ENCODE data around the gene PDIA5. TPM values are rescaled to one million over a fixed set of nuclear protein-coding genes. Genes with fewer than 3 reads are reported as not detected.

PDIA5 gene
- total RNA-seq, 3 donors from 2014 or later (not counting 1 experiment from before 2014, with no cell fraction given), result 0.59 to 3.3 (median 0.63) TPM

DNA sequence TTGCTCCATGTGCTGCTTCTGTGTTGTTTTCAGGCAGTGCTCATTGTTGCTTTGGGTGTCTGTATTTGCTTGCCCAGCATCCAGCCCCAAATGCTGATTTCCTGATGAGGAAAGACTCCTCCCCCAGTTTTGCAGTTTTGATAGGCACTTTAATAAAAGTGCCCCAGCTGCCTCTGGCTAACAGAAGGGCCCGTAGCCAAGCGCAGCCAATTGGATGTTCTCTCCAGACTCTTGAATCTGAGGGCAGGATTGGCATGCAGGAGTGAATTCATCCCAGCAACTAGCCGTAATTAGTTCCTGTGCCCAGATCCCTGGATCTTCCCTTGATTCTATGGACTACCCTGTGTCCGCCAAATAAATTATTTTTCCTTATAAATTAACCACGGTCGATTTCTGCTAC, 24.4 kb upstream of the PDIA5 start:
- Histone ChIP-seq H3K4me3 (ENCODE audit: low read length) (no peak overlapping the region), H3K27me3 (ENCODE audit: control insufficient read depth, insufficient read depth, low read length) (no peaks in the 10 kb centered on the region), H3K36me3 (ENCODE audit: control insufficient read depth, insufficient read depth, low read length) (no peaks in the 10 kb centered on the region), H3K27ac (ENCODE audit: low read length) (no peak overlapping the region), H3K9me3 (ENCODE audit: control insufficient read depth, insufficient read depth, low read length) (no peaks in the 10 kb centered on the region), H3K4me1 (ENCODE audit: control insufficient read depth, insufficient read depth, low read length) (no peaks in the 10 kb centered on the region)
- intact Hi-C loops (cut with micrococcal nuclease), result no loop called here
- Mint-ChIP-seq H3K27me3 (ENCODE audit: low read depth in 2 of 2) (peaks cover 10 to 41% of the 10 kb centered on the region in 2 donors), H3K27ac (no peak overlapping the region), H3K4me1 (no peaks in the 10 kb centered on the region), H3K9me3 (no peaks in the 10 kb centered on the region), H3K4me3 (no peak overlapping the region), H3K36me3 (no peaks in the 10 kb centered on the region)
- ATAC-seq (no peak), DNase-seq (no peak)
- WGBS (ENCODE audit: insufficient coverage), result 92% methylated on average over 5 of the region's 6 CpGs
- TF ChIP-seq, protein P1, sequence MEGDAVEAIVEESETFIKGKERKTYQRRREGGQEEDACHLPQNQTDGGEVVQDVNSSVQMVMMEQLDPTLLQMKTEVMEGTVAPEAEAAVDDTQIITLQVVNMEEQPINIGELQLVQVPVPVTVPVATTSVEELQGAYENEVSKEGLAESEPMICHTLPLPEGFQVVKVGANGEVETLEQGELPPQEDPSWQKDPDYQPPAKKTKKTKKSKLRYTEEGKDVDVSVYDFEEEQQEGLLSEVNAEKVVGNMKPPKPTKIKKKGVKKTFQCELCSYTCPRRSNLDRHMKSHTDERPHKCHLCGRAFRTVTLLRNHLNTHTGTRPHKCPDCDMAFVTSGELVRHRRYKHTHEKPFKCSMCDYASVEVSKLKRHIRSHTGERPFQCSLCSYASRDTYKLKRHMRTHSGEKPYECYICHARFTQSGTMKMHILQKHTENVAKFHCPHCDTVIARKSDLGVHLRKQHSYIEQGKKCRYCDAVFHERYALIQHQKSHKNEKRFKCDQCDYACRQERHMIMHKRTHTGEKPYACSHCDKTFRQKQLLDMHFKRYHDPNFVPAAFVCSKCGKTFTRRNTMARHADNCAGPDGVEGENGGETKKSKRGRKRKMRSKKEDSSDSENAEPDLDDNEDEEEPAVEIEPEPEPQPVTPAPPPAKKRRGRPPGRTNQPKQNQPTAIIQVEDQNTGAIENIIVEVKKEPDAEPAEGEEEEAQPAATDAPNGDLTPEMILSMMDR (IDR thresholded peaks at IDR 0.05), result no peak

DNA sequence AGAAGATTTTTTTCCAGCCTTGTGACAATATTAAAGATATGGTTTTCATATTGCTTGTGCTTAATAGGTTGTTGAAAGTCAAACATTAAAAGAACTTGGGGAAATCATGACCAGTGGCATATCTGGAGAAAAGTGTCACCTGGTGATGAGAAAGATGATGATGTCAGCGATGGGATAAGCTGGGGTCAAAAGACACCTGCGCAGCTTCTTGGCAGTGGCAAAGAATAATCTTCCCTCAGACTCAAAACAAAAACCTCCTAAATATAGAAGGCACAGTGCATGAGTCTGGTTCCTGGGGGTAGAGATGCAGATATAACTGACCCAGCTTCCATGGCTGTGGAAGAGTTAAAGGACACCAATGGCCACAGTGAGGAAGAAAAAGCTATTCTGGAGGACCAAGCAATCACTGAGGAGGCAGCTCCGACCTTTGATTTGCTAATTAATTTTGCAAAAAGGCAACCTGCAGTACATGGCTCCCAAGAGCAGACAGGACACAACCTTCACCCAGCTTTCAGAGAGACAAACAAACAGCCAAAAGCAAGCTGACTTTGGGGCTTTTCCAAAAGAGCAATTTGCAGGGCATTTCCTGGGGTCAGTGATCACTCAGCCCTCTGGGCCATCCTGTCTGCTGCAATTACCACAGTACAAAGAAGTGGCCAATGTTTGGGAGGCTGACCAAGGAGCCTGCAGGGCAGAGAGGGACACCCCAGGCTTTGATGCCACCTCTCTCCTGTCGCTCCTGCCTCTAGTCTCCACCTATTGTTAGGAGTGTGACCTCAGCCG, 21.7 kb upstream of the PDIA5 start:
- Histone ChIP-seq H3K9me3 (ENCODE audit: control insufficient read depth, insufficient read depth, low read length) (no peaks in the 10 kb centered on the region), H3K36me3 (ENCODE audit: control insufficient read depth, insufficient read depth, low read length) (no peaks in the 10 kb centered on the region), H3K4me3 (ENCODE audit: low read length) (no peak overlapping the region), H3K27me3 (ENCODE audit: control insufficient read depth, insufficient read depth, low read length) (no peaks in the 10 kb centered on the region), H3K4me1 (ENCODE audit: control insufficient read depth, insufficient read depth, low read length) (no peaks in the 10 kb centered on the region), H3K27ac (ENCODE audit: low read length) (no peak overlapping the region)
- Mint-ChIP-seq H3K9me3 (no peaks in the 10 kb centered on the region), H3K27ac (no peak overlapping the region), H3K27me3 (ENCODE audit: low read depth in 2 of 2) (peaks cover 6 to 30% of the 10 kb centered on the region in 2 donors), H3K4me1 (no peaks in the 10 kb centered on the region), H3K4me3 (no peak overlapping the region), H3K36me3 (no peaks in the 10 kb centered on the region)
- TF ChIP-seq, protein P1 (IDR thresholded peaks at IDR 0.05), result no peak
- ATAC-seq (no peak), DNase-seq (no peak)
- intact Hi-C loops (cut with micrococcal nuclease), result no loop called here
- WGBS (ENCODE audit: insufficient coverage), result 87% methylated on average over 4 of the region's 5 CpGs

DNA sequence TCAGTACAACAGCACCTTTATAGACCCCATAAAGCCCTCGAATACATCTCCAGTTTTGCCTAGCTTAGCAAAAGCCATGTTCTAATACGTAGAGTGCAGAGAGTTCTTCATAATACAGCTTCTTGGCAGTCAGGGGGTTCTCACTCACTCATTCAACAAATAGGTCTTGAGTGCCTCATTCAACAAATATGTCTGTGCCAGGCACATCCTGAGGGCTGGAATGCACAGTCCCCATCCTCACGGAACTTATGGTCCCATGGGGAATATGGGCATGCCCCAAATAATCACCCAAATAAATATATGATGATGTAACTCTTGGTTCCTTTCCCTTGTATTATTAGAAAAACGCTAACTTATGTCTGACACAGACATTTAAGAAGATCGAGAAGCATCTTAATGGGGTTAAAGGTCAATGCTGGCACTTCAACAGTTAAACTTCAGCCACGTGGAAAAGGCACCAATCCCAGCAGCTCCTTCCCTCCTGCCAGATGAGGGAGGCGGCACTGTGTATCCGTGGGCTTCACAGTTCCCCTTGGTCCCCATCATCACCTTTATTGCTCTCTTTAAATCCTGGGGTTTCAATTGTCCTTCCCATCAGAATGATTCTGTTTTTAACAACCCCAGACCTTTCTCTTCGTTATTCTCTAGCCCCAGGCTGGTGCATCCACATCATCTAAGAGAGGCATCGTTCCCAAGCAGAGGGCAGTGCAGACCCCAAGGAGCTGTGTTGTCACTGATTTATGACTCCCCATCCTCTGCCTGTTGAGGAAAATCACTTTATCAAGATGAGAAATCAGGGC, 20.4 kb upstream of the PDIA5 start:
- no peak overlapping the region for H3K4me3 ChIP-seq (ENCODE audit: low read length)
- no peaks in the 10 kb centered on the region for H3K27me3 ChIP-seq (ENCODE audit: control insufficient read depth, insufficient read depth, low read length)
- peaks cover 3 to 30% of the 10 kb centered on the region in 2 donors for H3K27me3 Mint-ChIP-seq (ENCODE audit: low read depth in 2 of 2)
- H3K9me3 Mint-ChIP-seq, result no peaks in the 10 kb centered on the region
- TF ChIP-seq, protein P1 (IDR thresholded peaks at IDR 0.05), result no peak
- no peak for ATAC-seq
- H3K4me3 Mint-ChIP-seq, result no peak overlapping the region
- H3K27ac ChIP-seq (ENCODE audit: low read length), result no peak overlapping the region
- H3K27ac Mint-ChIP-seq, result no peak overlapping the region
- no peaks in the 10 kb centered on the region for H3K4me1 ChIP-seq (ENCODE audit: control insufficient read depth, insufficient read depth, low read length)
- no peaks in the 10 kb centered on the region for H3K9me3 ChIP-seq (ENCODE audit: control insufficient read depth, insufficient read depth, low read length)
- no peaks in the 10 kb centered on the region for H3K36me3 ChIP-seq (ENCODE audit: control insufficient read depth, insufficient read depth, low read length)
- H3K4me1 Mint-ChIP-seq, result no peaks in the 10 kb centered on the region
- 85% methylated on average over 9 of the region's 10 CpGs for WGBS (ENCODE audit: insufficient coverage)
- intact Hi-C loops (cut with micrococcal nuclease), result no loop called here
- H3K36me3 Mint-ChIP-seq, result no peaks in the 10 kb centered on the region
- no peak for DNase-seq

Measured in natural killer cell (primary cell).